ENCODE results near the gene MAP3K9.

Gene MAP3K9

GRCh38 chr14:70804556-70805162 lies 4.7 kb downstream of the MAP3K9 start:
- H3F3A ChIP-seq (ENCODE audit: insufficient read depth) = no peaks in the 10 kb centered on the region; the same call in 1 of the 2 replicates
- H4K20me1 ChIP-seq (ENCODE audit: low read depth, low read length) = no peaks in the 10 kb centered on the region
- no peaks in the 10 kb centered on the region for H3K27me3 ChIP-seq (ENCODE audit: low read length)
- no peaks in the 10 kb centered on the region for H3K9me2 ChIP-seq (replicated peaks; ENCODE audit: insufficient read depth, low read length)
- H3K36me3 ChIP-seq (ENCODE audit: low read length) = no peaks in the 10 kb centered on the region
- H3K27ac ChIP-seq (ENCODE audit: low read depth, low read length) = no peak overlapping the region
- no peak overlapping the region for H3K9ac ChIP-seq (ENCODE audit: low read length)
- H3K79me2 ChIP-seq (ENCODE audit: insufficient read depth, low read length) = peaks cover 61% of the 10 kb centered on the region
- no peak overlapping the region for H2AFZ ChIP-seq (ENCODE audit: low read depth, low read length, severe bottlenecking)
- no peak overlapping the region for H3K4me2 ChIP-seq (ENCODE audit: low read depth, low read length, poor library complexity, severe bottlenecking)
- TF ChIP-seq CTCF (IDR thresholded peaks at IDR 0.05; ENCODE audit: insufficient read depth, low read length, poor library complexity, severe bottlenecking) (no peak), EZH2phosphoT487 (conservative IDR thresholded peaks at IDR 0.05; ENCODE audit: low read length) (no peak)
- H3K4me3 ChIP-seq (ENCODE audit: insufficient read depth, low read length, poor library complexity, severe bottlenecking) = no peak overlapping the region
- no peaks in the 10 kb centered on the region for H3K9me3 ChIP-seq (ENCODE audit: insufficient read depth, low read length)

- Histone ChIP-seq H3K36me3 (ENCODE audit: low read length) (no peaks in the 10 kb centered on the region), H3K9me2 (replicated peaks; ENCODE audit: insufficient read depth, low read length) (no peaks in the 10 kb centered on the region), H4K20me1 (ENCODE audit: low read depth, low read length) (no peaks in the 10 kb centered on the region), H3F3A (ENCODE audit: insufficient read depth) (no peaks in the 10 kb centered on the region; the same call in 1 of the 2 replicates), H3K27ac (ENCODE audit: low read depth, low read length) (no peak overlapping the region), H3K4me3 (ENCODE audit: insufficient read depth, low read length, poor library complexity, severe bottlenecking) (no peak overlapping the region), H3K27me3 (ENCODE audit: low read length) (no peaks in the 10 kb centered on the region), H3K9ac (ENCODE audit: low read length) (no peak overlapping the region), H3K9me3 (ENCODE audit: insufficient read depth, low read length) (no peaks in the 10 kb centered on the region), H3K4me2 (ENCODE audit: low read depth, low read length, poor library complexity, severe bottlenecking) (no peak overlapping the region), H2AFZ (ENCODE audit: low read depth, low read length, severe bottlenecking) (no peak overlapping the region), H3K79me2 (ENCODE audit: insufficient read depth, low read length) (peaks cover 62% of the 10 kb centered on the region)
- TF ChIP-seq CTCF (IDR thresholded peaks at IDR 0.05; ENCODE audit: insufficient read depth, low read length, poor library complexity, severe bottlenecking) = no peak
- no peak for TF ChIP-seq EZH2phosphoT487 (conservative IDR thresholded peaks at IDR 0.05; ENCODE audit: low read length)
Measured at GRCh38 chr14:70803321-70804310, 5.7 kb downstream of the MAP3K9 start.

GRCh38 chr14:70802379-70802778 lies 6.9 kb downstream of the MAP3K9 start:
- no peaks in the 10 kb centered on the region for H3K27me3 ChIP-seq (ENCODE audit: low read length)
- H3K4me3 ChIP-seq (ENCODE audit: insufficient read depth, low read length, poor library complexity, severe bottlenecking) = no peak overlapping the region
- no peak overlapping the region for H3K4me2 ChIP-seq (ENCODE audit: low read depth, low read length, poor library complexity, severe bottlenecking)
- no peaks in the 10 kb centered on the region for H3K9me3 ChIP-seq (ENCODE audit: insufficient read depth, low read length)
- no peaks in the 10 kb centered on the region for H3K36me3 ChIP-seq (ENCODE audit: low read length)
- no peak overlapping the region for H3K9ac ChIP-seq (ENCODE audit: low read length)
- H3K9me2 ChIP-seq (replicated peaks; ENCODE audit: insufficient read depth, low read length) = no peaks in the 10 kb centered on the region
- no peaks in the 10 kb centered on the region for H3F3A ChIP-seq (ENCODE audit: insufficient read depth)
- TF ChIP-seq CTCF (IDR thresholded peaks at IDR 0.05; ENCODE audit: insufficient read depth, low read length, poor library complexity, severe bottlenecking) (no peak), EZH2phosphoT487 (conservative IDR thresholded peaks at IDR 0.05; ENCODE audit: low read length) (no peak)
- no peak overlapping the region for H2AFZ ChIP-seq (ENCODE audit: low read depth, low read length, severe bottlenecking)
- no peak overlapping the region for H3K27ac ChIP-seq (ENCODE audit: low read depth, low read length)
- peaks cover 59% of the 10 kb centered on the region for H3K79me2 ChIP-seq (ENCODE audit: insufficient read depth, low read length)
- H4K20me1 ChIP-seq (ENCODE audit: low read depth, low read length) = 0 out of 2 replicates have a peak, but pooled peaks cover 5% of the 10 kb centered on the region
